Kidney epithelial cell (primary cell): ENCODE measurements around the gene CEBPE. TPM values are rescaled to one million over a fixed set of nuclear protein-coding genes. Genes with fewer than 3 reads are reported as not detected.

Source experiments
- DNase-seq: peaks from one replicate; pipeline ENCODE4 v3.0.0-alpha.2; 2010; ENCODE audit warnings: low read depth
- H3K27me3 ChIP-seq: 2 replicates; pipeline ENCODE4 v1.6.0; 2011; ENCODE audit warnings: low read length; ENCODE audit not compliant: control insufficient read depth, insufficient read depth
- H3K36me3 ChIP-seq: 2 replicates; pipeline ENCODE4 v1.5.1; 2011; ENCODE audit warnings: low read length; ENCODE audit not compliant: control insufficient read depth, insufficient read depth
- H3K4me3 ChIP-seq: 2 replicates; pipeline ENCODE4 v1.5.1; 2011; ENCODE audit warnings: low read depth, mild to moderate bottlenecking, control low read depth, low read length
- CTCF ChIP-seq: IDR thresholded peaks from 2 replicates; pipeline ENCODE4 v1.5.1; 2011; ENCODE audit warnings: mild to moderate bottlenecking, moderate library complexity, low read length, control low read depth, inconsistent platforms; ENCODE audit not compliant: insufficient read depth, poor library complexity, severe bottlenecking
- total RNA-seq: library from RNA; depleted of rRNA; stranded (reverse); fragments of >200 nt; gene quantifications from 2 replicates; pipeline ENCODE4 v1.2.3, GENCODE V29; 2015

The CEBPE gene
- total RNA-seq, 1 donor from 2014 or later: not detected

GRCh38 chr14:23067847-23068788 lies 50.9 kb downstream of the CEBPE start:
- H3K4me3 ChIP-seq: no peak overlapping the region
- peaks cover 13% of the 10 kb centered on the region for H3K36me3 ChIP-seq
- TF ChIP-seq CTCF: no peak
- H3K27me3 ChIP-seq: no peaks in the 10 kb centered on the region
- no peak for DNase-seq

Other genes with a start within 250 kb of the CEBPE start
- gene LRP10, start 247.5 kb downstream of the CEBPE start, total RNA-seq: 124 and 150 TPM in 2 replicates
- 0.48 and 1.2 TPM in 2 replicates for gene REM2, start 236.0 kb downstream of the CEBPE start, total RNA-seq
- gene RBM23, start 200.1 kb downstream of the CEBPE start, total RNA-seq: 96.1 and 146 TPM in 2 replicates
- 94.0 and 107 TPM in 2 replicates for gene PRMT5, start 189.9 kb downstream of the CEBPE start, total RNA-seq
- gene HAUS4, start 162.2 kb downstream of the CEBPE start, total RNA-seq: 31.7 and 36.5 TPM in 2 replicates
- gene AJUBA, start 136.7 kb downstream of the CEBPE start, total RNA-seq: 87.2 and 90.8 TPM in 2 replicates
- 8.4 and 9.7 TPM in 2 replicates for gene C14orf93, start 109.1 kb downstream of the CEBPE start, total RNA-seq
- 199 and 244 TPM in 2 replicates for gene PSMB5, start 84.4 kb downstream of the CEBPE start, total RNA-seq
- gene PSMB11, start 77.0 kb downstream of the CEBPE start, total RNA-seq: not detected in 2 replicates
- 5.9 and 7.0 TPM in 2 replicates for gene CDH24, start 61.7 kb downstream of the CEBPE start, total RNA-seq
- gene ACIN1, start 24.1 kb downstream of the CEBPE start, total RNA-seq: 72.6 and 83.4 TPM in 2 replicates
- 27.5 and 33.3 TPM in 2 replicates for gene C14orf119, start 23.8 kb downstream of the CEBPE start, total RNA-seq
- not detected in 2 replicates for gene CIROP, start 14.3 kb downstream of the CEBPE start, total RNA-seq
- gene SLC7A8, start 64.4 kb upstream of the CEBPE start, total RNA-seq: 2.3 and 3.5 TPM in 2 replicates
- gene RNF212B, start 118.7 kb upstream of the CEBPE start, total RNA-seq: not detected in 2 replicates
- gene HOMEZ, start 166.9 kb upstream of the CEBPE start, total RNA-seq: 11.9 and 24.3 TPM in 2 replicates
- gene PPP1R3E, start 183.6 kb upstream of the CEBPE start, total RNA-seq: 2.5 and 2.9 TPM in 2 replicates
- gene BCL2L2, start 187.6 kb upstream of the CEBPE start, total RNA-seq: 16.2 and 21.3 TPM in 2 replicates
- 61.4 and 70.7 TPM in 2 replicates for gene PABPN1, start 202.2 kb upstream of the CEBPE start, total RNA-seq
- gene SLC22A17, start 233.6 kb upstream of the CEBPE start, total RNA-seq: 7.8 and 13.1 TPM in 2 replicates
- gene EFS, start 245.9 kb upstream of the CEBPE start, total RNA-seq: 10.8 and 15.4 TPM in 2 replicates